GM23338 (cell line): Measurements from ENCODE around the gene SRRM2.

Experiments
- EZH2 ChIP-seq: fragments of 200-600 bp; sonication (generic); IDR thresholded peaks from one replicate; pipeline ENCODE4 v1.8.0; 2017; ENCODE audit warnings: antibody characterized with exemption, mild to moderate bottlenecking, low read depth; ENCODE audit not compliant: unreplicated experiment
- EZH2phosphoT487 ChIP-seq: fragments of 200-600 bp; sonication (generic); IDR thresholded peaks from one replicate; pipeline ENCODE4 v1.8.1; 2018; ENCODE audit warnings: antibody characterized with exemption; ENCODE audit not compliant: unreplicated experiment
- JUNB ChIP-seq: IDR thresholded peaks from one replicate; pipeline ENCODE4 v1.6.1; 2016; ENCODE audit warnings: antibody characterized with exemption; ENCODE audit not compliant: unreplicated experiment
- NANOG ChIP-seq: IDR thresholded peaks from 2 replicates; pipeline ENCODE4 v1.6.1; 2016; ENCODE audit warnings: antibody characterized with exemption, borderline replicate concordance
- POLR2AphosphoS5 ChIP-seq: IDR thresholded peaks from 2 replicates; pipeline ENCODE4 v1.6.1; 2016; ENCODE audit warnings: antibody characterized with exemption, low read depth
- TF ChIP-seq, protein P1 (sequence below), 2 experiments: fragments of 200-600 bp in 1 of 2; sonication (generic) in 1 of 2; conservative IDR thresholded peaks; 2 replicates each; pipeline versions ENCODE4 v1.5.1 to v1.6.1; 2016 to 2017; ENCODE audit warnings: antibody characterized with exemption in 2 of 2, low read depth in 2 of 2, mild to moderate bottlenecking in 2 of 2, moderate library complexity in 1 of 2
- TF ChIP-seq, protein P2 (sequence below): fragments of 250-450 bp; sonication (Bioruptor Pico); IDR thresholded peaks from 2 replicates; pipeline ENCODE4 v1.5.0; 2020; ENCODE audit warnings: mild to moderate bottlenecking, moderate library complexity
- TF ChIP-seq, protein P3 (sequence below): IDR thresholded peaks from one replicate; pipeline ENCODE4 v1.6.1; 2018; ENCODE audit warnings: antibody characterized with exemption; ENCODE audit not compliant: unreplicated experiment

DNA sequence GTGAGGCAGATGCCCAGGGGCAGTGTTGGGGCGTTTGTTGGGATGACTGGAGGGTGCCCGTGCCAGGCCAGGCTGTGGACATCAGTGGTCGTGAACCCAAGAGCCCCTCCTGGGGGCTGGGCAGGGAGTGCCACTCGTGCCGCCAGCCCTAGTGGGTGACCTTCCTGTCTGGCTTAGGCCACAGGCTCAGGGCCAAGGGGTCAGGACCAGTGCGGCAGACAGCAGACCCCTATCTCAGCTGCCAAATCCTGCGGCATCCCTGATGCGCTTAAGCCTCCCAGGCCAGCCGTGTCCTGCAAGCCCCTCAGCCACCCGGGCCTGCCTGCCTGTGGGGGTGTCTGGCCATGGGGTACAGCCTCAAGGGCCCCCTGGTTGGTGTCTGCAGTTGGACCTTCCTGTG lies 47.1 kb upstream of the SRRM2 start:
- TF ChIP-seq, protein P1, sequence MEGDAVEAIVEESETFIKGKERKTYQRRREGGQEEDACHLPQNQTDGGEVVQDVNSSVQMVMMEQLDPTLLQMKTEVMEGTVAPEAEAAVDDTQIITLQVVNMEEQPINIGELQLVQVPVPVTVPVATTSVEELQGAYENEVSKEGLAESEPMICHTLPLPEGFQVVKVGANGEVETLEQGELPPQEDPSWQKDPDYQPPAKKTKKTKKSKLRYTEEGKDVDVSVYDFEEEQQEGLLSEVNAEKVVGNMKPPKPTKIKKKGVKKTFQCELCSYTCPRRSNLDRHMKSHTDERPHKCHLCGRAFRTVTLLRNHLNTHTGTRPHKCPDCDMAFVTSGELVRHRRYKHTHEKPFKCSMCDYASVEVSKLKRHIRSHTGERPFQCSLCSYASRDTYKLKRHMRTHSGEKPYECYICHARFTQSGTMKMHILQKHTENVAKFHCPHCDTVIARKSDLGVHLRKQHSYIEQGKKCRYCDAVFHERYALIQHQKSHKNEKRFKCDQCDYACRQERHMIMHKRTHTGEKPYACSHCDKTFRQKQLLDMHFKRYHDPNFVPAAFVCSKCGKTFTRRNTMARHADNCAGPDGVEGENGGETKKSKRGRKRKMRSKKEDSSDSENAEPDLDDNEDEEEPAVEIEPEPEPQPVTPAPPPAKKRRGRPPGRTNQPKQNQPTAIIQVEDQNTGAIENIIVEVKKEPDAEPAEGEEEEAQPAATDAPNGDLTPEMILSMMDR (conservative IDR thresholded peaks at IDR 0.05; ENCODE audit: low read depth in 2 of 2): no peak
- TF ChIP-seq, protein P2, sequence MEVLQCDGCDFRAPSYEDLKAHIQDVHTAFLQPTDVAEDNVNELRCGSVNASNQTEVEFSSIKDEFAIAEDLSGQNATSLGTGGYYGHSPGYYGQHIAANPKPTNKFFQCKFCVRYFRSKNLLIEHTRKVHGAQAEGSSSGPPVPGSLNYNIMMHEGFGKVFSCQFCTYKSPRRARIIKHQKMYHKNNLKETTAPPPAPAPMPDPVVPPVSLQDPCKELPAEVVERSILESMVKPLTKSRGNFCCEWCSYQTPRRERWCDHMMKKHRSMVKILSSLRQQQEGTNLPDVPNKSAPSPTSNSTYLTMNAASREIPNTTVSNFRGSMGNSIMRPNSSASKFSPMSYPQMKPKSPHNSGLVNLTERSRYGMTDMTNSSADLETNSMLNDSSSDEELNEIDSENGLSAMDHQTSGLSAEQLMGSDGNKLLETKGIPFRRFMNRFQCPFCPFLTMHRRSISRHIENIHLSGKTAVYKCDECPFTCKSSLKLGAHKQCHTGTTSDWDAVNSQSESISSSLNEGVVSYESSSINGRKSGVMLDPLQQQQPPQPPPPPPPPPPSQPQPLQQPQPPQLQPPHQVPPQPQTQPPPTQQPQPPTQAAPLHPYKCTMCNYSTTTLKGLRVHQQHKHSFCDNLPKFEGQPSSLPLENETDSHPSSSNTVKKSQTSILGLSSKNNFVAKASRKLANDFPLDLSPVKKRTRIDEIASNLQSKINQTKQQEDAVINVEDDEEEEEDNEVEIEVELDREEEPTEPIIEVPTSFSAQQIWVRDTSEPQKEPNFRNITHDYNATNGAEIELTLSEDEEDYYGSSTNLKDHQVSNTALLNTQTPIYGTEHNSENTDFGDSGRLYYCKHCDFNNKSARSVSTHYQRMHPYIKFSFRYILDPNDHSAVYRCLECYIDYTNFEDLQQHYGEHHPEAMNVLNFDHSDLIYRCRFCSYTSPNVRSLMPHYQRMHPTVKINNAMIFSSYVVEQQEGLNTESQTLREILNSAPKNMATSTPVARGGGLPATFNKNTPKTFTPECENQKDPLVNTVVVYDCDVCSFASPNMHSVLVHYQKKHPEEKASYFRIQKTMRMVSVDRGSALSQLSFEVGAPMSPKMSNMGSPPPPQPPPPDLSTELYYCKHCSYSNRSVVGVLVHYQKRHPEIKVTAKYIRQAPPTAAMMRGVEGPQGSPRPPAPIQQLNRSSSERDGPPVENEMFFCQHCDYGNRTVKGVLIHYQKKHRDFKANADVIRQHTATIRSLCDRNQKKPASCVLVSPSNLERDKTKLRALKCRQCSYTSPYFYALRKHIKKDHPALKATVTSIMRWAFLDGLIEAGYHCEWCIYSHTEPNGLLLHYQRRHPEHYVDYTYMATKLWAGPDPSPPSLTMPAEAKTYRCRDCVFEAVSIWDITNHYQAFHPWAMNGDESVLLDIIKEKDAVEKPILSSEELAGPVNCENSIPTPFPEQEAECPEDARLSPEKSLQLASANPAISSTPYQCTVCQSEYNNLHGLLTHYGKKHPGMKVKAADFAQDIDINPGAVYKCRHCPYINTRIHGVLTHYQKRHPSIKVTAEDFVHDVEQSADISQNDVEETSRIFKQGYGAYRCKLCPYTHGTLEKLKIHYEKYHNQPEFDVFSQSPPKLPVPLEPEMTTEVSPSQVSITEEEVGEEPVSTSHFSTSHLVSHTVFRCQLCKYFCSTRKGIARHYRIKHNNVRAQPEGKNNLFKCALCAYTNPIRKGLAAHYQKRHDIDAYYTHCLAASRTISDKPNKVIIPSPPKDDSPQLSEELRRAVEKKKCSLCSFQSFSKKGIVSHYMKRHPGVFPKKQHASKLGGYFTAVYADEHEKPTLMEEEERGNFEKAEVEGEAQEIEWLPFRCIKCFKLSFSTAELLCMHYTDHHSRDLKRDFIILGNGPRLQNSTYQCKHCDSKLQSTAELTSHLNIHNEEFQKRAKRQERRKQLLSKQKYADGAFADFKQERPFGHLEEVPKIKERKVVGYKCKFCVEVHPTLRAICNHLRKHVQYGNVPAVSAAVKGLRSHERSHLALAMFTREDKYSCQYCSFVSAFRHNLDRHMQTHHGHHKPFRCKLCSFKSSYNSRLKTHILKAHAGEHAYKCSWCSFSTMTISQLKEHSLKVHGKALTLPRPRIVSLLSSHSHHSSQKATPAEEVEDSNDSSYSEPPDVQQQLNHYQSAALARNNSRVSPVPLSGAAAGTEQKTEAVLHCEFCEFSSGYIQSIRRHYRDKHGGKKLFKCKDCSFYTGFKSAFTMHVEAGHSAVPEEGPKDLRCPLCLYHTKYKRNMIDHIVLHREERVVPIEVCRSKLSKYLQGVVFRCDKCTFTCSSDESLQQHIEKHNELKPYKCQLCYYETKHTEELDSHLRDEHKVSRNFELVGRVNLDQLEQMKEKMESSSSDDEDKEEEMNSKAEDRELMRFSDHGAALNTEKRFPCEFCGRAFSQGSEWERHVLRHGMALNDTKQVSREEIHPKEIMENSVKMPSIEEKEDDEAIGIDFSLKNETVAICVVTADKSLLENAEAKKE: no peak
- no peak for TF ChIP-seq JUNB
- TF ChIP-seq EZH2: no peak
- TF ChIP-seq EZH2phosphoT487: no peak
- TF ChIP-seq POLR2AphosphoS5: no peak
- no peak for TF ChIP-seq NANOG
- TF ChIP-seq, protein P3, sequence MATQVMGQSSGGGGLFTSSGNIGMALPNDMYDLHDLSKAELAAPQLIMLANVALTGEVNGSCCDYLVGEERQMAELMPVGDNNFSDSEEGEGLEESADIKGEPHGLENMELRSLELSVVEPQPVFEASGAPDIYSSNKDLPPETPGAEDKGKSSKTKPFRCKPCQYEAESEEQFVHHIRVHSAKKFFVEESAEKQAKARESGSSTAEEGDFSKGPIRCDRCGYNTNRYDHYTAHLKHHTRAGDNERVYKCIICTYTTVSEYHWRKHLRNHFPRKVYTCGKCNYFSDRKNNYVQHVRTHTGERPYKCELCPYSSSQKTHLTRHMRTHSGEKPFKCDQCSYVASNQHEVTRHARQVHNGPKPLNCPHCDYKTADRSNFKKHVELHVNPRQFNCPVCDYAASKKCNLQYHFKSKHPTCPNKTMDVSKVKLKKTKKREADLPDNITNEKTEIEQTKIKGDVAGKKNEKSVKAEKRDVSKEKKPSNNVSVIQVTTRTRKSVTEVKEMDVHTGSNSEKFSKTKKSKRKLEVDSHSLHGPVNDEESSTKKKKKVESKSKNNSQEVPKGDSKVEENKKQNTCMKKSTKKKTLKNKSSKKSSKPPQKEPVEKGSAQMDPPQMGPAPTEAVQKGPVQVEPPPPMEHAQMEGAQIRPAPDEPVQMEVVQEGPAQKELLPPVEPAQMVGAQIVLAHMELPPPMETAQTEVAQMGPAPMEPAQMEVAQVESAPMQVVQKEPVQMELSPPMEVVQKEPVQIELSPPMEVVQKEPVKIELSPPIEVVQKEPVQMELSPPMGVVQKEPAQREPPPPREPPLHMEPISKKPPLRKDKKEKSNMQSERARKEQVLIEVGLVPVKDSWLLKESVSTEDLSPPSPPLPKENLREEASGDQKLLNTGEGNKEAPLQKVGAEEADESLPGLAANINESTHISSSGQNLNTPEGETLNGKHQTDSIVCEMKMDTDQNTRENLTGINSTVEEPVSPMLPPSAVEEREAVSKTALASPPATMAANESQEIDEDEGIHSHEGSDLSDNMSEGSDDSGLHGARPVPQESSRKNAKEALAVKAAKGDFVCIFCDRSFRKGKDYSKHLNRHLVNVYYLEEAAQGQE: no peak
